ENCODE measurements around the gene CLCN5.
"Not testable (repeated sequence)": the region's sequence is repeated elsewhere in the genome, so short reads cannot be mapped to it uniquely, and the experiment has no call there.

CLCN5 gene

DNA sequence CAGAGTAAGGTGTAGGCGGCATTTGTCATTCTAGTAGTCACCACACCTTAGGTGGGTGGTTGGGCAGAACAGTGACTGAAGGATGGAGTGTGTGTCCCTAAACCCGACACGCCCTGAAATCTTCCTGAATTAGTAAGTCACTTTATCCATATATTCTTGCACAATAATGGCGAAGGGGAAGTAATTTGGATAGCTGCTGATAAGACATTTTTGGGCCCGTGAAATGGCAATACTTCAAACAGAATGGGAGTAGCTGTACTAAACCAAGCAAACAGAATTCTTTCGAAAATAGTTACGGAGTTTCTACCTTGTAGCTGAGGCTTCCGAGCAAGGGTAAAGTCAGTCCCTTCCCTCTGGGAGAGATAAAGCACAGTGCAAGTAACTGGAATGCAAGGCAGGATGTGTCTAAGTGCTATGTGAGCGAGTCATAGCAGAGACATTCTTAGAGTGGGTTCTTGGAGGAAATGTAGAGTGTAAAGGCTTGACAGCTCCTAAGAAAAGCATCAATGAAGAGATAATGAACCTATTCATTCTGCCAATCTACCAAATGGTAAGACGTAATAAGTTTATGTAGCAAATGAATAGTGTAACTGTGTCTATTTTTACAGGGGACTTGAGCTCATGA, 72.8 kb downstream of the CLCN5 start:
- DNase-seq (ENCODE audit: low read depth in 4 of 4, low spot score in 1 of 4) = no peak

DNA sequence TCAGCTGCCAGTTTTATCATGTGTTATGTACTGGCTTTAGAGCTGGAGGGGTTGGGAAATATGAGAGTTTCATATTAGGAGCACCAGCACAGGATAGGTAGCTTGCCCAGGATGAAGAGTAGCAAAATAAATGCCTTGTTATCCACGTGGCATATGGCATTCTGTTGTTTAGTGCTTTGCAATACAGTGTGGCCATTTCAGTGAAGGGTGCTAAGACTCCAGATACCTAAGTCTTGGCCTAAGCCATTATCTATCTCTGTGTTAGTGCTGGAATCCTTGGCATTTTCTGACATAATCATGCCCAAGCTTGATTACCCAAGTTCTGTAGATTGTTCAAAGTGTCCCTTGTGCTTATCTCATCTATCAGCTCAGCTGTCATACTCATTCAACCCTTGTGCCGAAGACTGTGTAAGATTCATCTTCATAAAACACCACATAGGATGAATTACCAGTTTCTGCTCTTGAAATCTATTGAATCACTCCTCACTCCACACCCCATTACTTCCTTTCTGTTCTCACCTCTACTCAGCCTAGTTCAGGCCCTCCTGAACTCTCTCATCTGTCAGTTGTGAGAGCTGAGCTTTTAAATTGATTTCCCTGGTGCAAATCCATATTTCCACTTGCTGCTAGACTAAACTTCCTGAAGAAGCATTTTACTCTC, 73.5 kb downstream of the CLCN5 start:
- no peak for DNase-seq (ENCODE audit: low read depth in 4 of 4, low spot score in 1 of 4)

DNA sequence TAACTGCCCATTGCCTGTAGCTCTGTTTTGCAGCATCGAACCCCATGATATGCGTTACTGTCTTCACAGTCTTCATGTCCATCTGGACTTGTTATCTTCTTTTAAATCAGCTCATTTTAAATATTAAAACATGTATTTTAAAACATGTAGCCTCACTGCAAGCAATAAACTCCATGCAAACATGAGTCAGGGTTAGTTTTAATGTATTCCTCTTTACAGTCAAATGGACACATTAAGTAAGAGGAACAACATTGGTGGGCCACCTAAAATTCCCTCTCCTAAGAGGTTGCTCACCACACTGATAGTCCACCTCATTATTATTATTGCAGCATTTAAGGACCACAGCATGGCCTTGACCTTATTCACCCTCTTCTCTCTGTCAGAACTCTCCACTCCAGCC, 74.1 kb downstream of the CLCN5 start:
- no peak for DNase-seq (ENCODE audit: low read depth in 4 of 4, low spot score in 1 of 4)

DNA sequence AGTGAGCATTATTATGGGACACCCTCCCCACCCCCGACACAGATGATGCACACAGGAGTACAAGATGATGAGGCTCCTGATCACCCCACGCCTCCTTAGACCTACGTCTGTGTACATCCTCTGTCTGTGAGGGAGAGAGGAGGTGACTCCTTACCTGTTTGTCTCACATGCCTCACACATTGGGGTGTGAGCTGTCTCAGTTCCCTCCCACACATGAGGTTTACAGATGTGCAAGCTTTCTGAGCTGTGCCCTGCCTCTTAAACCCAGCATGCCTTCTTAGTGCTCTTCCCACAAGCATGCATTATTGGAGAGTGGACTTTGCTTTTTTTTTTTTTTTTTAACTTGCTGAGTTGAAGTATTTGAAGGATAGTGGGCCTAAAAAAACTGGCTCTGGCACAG, 76.7 kb downstream of the CLCN5 start:
- no peak for DNase-seq (ENCODE audit: low read depth in 4 of 4, low spot score in 1 of 4)

- no peak for DNase-seq (ENCODE audit: low read depth in 4 of 4, low spot score in 1 of 4)
These were observed 78.6 kb downstream of the CLCN5 start for GRCh38 chrX:50000937-50001542.

GRCh38 chrX:50002067-50002714, 79.8 kb downstream of the CLCN5 start:
- no peak for DNase-seq (ENCODE audit: low read depth in 4 of 4, low spot score in 1 of 4)

DNA sequence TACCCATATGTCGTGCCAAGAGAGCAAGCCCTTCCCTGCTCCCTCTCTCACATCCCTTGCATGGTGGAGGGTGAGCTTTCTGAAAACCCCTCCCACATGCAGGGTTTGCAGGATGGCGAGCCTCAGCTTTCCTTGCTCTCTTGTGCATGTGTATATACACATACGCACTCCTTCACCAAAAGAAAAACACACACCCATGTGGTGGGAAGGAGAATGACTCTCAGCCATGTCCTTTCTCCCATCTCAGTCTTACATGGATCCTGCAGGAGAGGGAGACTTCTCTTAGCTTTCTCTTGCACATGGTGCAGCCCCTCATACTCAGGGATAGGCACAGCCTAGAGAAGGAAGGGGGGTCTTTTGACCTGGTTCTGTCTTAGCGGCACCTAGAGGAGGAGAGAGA, 81.1 kb downstream of the CLCN5 start:
- DNase-seq (ENCODE audit: low read depth in 4 of 4, low spot score in 1 of 4) = no peak

- no peak for DNase-seq (ENCODE audit: low read depth in 4 of 4, low spot score in 1 of 4)
These were observed 81.5 kb downstream of the CLCN5 start for GRCh38 chrX:50003927-50004326.

DNA sequence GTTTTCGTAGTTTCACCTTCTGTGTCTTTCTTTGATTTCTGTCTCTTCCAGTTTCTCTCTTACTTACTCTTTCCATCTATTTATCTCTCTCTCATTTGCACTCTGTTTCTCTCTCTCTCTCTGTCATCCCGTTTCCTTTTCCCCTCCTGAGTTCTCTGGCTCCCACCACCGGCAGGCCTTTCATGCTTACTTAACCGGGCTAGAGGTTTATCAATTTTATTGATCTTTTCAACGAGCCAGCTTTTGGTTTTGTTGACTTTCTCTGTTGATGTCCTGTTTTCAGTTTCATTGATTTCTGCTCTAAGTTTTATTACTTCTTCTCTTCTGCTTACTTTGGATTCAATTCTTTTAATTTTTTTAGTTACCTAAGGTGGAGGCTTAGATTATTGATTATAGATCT, 103.2 kb downstream of the CLCN5 start:
- not testable (repeated sequence) for DNase-seq (ENCODE audit: low read depth in 4 of 4, low spot score in 1 of 4)

GRCh38 chrX:50035126-50035525, 112.7 kb downstream of the CLCN5 start:
- DNase-seq (ENCODE audit: low read depth in 4 of 4, low spot score in 1 of 4) = no peak

DNA sequence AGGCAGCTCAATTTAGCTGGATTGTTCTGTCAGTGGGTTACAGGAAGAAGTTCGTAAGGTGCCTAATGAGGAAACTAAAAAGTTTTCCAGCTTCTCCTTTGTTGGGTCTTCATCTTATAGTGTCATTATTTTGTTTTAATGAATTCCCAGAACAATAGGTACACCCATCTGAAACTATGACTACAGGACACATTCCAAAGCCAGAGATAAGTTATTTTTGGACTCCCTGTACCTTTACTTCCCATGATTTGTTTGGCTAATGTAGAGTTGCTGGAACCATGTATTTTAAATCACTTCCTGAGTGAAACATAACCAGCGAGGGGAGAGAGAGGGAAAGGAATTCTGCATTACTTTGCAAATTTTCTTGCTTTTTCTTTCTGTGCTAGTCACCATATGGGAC, 114.0 kb downstream of the CLCN5 start:
- DNase-seq (ENCODE audit: low read depth in 4 of 4, low spot score in 1 of 4) = no peak

GRCh38 chrX:50045823-50046222, 123.4 kb downstream of the CLCN5 start:
- DNase-seq (ENCODE audit: low read depth in 4 of 4, low spot score in 1 of 4) = no peak

- DNase-seq (ENCODE audit: low read depth in 4 of 4, low spot score in 1 of 4) = no peak
These were observed 126.8 kb downstream of the CLCN5 start for GRCh38 chrX:50049228-50049627.

GRCh38 chrX:50054147-50054546, 131.8 kb downstream of the CLCN5 start:
- DNase-seq (ENCODE audit: low read depth in 4 of 4, low spot score in 1 of 4) = no peak

DNA sequence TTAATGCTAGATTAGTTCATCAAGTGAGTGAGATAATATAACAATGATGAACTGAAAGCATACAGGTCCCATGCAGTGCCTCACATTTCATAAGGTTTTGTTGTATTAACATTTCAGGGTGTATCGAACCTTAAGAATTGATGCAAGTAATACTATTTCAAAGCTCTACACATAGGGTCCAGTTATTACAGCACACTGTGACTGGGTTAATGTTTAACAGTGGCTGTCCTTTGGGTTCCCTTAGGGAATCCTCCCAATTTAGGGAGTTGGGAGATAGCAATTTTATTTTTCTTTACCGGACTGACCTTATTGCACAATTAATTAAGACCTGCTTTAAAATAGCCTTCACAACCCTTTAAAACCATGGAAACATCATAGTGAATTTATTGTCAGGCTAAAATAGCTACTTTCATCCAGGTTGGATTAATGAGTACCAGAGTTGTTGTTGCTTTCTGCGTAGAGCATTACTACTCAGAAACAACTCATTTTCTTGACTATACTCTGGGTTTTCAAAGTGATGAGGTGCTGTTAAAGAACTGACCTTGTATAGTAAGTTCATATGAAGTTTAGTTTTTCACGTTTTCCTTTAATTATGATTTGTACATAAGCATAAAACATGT, 144.0 kb downstream of the CLCN5 start:
- no peak for DNase-seq (ENCODE audit: low read depth in 4 of 4, low spot score in 1 of 4)

DNA sequence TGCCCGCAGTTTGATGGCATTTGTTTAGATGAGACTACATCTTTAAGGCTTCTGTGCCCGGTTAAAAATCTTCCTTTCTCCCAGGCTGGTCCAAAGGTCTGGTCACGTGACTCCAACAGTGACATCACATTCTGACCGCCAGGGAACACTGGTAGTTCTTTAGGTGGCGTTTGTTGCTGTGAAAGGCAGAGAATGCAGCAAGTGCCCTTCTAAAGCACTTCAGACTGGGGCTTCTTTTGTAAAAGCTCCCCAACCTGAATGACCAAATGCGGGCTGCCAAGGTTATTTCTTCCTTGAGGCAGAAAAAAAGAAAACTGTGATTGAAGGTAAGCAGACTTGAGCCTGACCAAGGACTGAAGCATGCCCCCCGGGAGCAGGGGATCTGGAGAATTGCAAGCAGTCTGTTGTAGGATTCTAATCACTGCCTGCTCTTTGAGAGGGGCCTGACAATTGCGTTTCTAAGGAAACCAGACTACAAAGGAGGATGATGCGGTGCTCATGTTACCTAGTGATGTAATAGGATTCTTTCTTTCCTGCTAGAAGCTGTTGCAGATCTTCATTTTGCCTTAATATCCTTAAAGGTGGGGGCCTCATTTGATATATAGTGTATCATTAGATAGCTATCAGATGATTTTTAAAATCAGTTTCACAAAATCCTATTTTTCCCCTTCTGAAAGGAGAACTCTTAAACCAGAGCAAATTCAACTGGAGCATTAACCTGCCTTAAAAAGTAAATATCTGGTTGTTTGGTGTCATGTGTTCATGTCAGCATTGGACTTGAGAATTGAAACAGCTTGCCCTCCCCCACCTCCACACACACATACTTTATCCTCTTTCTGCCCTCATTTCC, 145.3 kb downstream of the CLCN5 start:
- no peak for DNase-seq (ENCODE audit: low read depth in 4 of 4, low spot score in 1 of 4)

DNA sequence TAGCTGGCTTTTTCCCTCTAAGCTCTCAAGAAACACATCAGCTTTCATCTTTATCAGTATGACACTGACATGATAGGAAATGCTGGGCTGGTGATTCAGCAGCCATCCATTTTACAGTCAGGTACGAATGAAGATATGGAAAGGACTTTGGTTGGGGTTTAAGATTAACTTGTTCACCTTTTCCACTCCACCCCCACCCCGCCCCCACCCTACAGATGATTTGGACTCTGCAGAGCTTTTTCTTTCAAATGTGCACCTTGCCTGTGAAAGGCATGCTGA, 145.8 kb downstream of the CLCN5 start:
- DNase-seq (ENCODE audit: low read depth in 4 of 4, low spot score in 1 of 4) = no peak

GRCh38 chrX:50068893-50069292, 146.5 kb downstream of the CLCN5 start:
- DNase-seq (ENCODE audit: low read depth in 4 of 4, low spot score in 1 of 4) = no peak

- DNase-seq (ENCODE audit: low read depth in 4 of 4, low spot score in 1 of 4) = no peak
These were observed 149.1 kb downstream of the CLCN5 start for GRCh38 chrX:50071494-50071893.

DNA sequence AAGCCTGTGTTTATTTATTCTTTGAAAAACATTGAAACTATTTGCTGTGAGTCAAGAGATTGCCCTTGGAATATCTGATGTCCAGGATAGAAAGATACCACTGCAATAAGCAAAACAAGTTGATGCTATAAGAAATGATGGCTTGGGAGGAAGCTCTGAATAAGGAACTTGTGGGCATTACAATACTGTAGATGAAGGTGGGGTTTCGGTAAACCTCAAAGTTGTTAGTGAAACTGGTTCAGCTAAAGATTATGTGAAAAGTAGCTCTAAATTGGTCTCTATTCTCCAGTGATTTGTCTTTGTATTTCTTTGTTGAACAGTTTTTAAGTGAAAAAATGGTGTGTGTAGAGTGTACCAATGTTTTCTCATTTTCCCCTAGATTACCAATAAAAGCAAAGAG, 149.7 kb downstream of the CLCN5 start:
- DNase-seq (ENCODE audit: low read depth in 4 of 4, low spot score in 1 of 4) = no peak

DNA sequence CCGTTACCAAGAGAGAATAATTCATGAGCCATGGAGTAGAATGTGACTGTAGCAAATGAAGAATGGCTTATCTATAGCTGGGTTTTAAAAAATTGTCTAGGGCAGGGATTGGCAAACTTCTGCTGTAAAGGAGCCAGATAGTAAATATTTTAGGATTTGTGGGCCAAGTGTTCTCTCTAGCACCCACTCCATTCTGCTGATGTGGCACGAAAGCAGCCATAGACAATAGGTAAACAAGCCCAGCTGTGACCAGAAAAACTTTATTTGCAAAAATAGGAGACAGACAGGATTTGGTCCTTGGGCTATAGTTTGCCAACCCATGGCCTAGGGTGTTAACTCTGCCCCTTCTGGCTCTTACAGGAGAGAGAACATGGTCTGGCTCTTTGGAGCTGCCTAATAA, 151.2 kb downstream of the CLCN5 start:
- DNase-seq (ENCODE audit: low read depth in 4 of 4, low spot score in 1 of 4) = no peak
